ENCODE results near the gene FTO.

DNA sequence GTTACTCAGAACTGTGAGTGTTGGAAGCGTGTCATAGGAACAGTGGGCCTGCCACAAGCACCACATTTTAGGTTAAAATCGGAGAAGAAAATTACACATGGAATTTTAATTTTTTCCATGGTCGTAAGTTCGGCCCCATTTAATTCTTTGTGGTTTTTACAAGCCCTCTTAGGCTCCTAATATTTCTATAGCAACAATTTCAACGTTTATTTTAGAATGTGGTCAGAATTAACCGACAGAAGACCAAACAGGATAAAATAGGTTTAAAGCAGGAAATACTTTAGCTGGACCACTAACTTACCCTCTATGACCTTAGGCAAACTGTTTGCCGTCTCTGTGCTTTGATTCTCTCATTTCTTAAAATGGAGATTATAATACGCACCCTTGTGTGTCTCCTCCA lies 69.9 kb downstream of the FTO start:
- TF ChIP-seq GATA3 (IDR thresholded peaks at IDR 0.05; ENCODE audit: low read depth, low read length) (no peak), GATA2 (IDR thresholded peaks at IDR 0.05; ENCODE audit: low read depth, low read length) (no peak)
